Measurements from ENCODE around the gene C19orf67.

C19orf67 gene

DNA sequence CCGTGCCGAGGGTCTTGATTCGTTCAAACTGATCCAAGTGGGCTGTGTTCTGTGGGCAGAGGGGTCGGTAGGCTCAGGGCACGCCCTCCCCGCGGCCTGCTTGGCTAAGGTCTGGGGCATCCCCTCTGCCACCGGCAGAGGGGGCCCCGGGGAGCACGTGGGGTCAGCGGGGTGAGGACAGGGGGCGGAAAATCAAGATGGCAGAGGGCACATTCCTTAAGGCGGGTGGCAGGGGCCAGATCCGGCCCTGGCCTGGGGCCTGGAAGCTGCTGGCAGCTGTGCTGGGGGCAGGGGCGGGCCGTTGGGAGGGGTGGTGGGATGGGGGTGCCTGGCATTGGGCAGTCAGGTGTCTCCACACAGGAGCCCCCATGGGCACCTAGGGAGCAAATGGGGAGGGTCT lies 21.3 kb upstream of the C19orf67 start (continued):
- TF ChIP-seq, protein P1, sequence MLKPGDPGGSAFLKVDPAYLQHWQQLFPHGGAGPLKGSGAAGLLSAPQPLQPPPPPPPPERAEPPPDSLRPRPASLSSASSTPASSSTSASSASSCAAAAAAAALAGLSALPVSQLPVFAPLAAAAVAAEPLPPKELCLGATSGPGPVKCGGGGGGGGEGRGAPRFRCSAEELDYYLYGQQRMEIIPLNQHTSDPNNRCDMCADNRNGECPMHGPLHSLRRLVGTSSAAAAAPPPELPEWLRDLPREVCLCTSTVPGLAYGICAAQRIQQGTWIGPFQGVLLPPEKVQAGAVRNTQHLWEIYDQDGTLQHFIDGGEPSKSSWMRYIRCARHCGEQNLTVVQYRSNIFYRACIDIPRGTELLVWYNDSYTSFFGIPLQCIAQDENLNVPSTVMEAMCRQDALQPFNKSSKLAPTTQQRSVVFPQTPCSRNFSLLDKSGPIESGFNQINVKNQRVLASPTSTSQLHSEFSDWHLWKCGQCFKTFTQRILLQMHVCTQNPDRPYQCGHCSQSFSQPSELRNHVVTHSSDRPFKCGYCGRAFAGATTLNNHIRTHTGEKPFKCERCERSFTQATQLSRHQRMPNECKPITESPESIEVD (tag by site-specific recombination; IDR thresholded peaks at IDR 0.05) = no peak
- TF ChIP-seq ZNF548 (tag by site-specific recombination; IDR thresholded peaks at IDR 0.05) (no peak), FEZF1 (tag by site-specific recombination; IDR thresholded peaks at IDR 0.05) (no peak), ZNF626 (tag by site-specific recombination; IDR thresholded peaks at IDR 0.05) (no peak), ZNF76 (tag by site-specific recombination; IDR thresholded peaks at IDR 0.05; ENCODE audit: borderline replicate concordance, low read depth) (no peak)
- TF ChIP-seq, protein P2, sequence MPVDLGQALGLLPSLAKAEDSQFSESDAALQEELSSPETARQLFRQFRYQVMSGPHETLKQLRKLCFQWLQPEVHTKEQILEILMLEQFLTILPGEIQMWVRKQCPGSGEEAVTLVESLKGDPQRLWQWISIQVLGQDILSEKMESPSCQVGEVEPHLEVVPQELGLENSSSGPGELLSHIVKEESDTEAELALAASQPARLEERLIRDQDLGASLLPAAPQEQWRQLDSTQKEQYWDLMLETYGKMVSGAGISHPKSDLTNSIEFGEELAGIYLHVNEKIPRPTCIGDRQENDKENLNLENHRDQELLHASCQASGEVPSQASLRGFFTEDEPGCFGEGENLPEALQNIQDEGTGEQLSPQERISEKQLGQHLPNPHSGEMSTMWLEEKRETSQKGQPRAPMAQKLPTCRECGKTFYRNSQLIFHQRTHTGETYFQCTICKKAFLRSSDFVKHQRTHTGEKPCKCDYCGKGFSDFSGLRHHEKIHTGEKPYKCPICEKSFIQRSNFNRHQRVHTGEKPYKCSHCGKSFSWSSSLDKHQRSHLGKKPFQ (tag by site-specific recombination; IDR thresholded peaks at IDR 0.05) = no peak

DNA sequence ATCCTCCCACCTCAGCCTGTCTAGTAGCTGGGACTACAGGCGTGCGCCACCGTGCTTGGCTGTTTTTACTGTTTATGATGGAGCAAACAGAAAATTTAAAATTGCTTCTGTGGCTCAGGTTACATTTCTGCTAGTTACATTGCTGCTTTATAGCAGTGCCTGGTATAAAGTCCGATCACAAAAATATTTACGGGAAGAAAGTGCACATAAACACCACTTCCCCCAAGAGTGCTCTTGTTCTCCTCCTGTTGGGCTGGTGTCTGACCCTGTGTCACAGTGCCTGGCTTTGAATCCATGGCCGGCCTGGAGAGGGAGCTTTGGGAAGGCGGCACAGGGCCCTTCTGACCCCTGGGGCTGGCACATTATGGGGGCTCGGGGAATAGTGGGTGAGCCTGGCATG lies 20.1 kb upstream of the C19orf67 start:
- no peaks in the 10 kb centered on the region for H3K9me3 ChIP-seq (ENCODE audit: control insufficient read depth, insufficient read depth, low read depth, low read length)
- H3K4me3 ChIP-seq (ENCODE audit: low read depth, low read length) = no peak overlapping the region
- no peaks in the 10 kb centered on the region for H3K4me1 ChIP-seq (ENCODE audit: control insufficient read depth, insufficient read depth, low read length)
- peaks cover 11 to 54% of the 10 kb centered on the region in 2 experiments; a peak in 2 of 3 replicates for H3K36me3 ChIP-seq (ENCODE audit: control insufficient read depth in 2 of 2, insufficient read depth in 1 of 2, low read length in 2 of 2)
- ChIA-PET CTCF (interaction anchor here (1.1 kb wide), 2 partner anchors 31 to 90 kb away, joined by 3 read pairs; partner anchors contain the start of gene ASF1B), POLR2A (no interaction called here)
- H3K27ac ChIP-seq (ENCODE audit: extremely low read depth, low read depth, low read length) = no peak overlapping the region
- TF ChIP-seq ZNF629 (tag by site-specific recombination; IDR thresholded peaks at IDR 0.05) = no peak
- no peak for TF ChIP-seq ZNF654 (tag by site-specific recombination; IDR thresholded peaks at IDR 0.05; ENCODE audit: low read depth)
- no peak for TF ChIP-seq SP2 (tag by site-specific recombination; IDR thresholded peaks at IDR 0.05)
- TF ChIP-seq, protein P3, sequence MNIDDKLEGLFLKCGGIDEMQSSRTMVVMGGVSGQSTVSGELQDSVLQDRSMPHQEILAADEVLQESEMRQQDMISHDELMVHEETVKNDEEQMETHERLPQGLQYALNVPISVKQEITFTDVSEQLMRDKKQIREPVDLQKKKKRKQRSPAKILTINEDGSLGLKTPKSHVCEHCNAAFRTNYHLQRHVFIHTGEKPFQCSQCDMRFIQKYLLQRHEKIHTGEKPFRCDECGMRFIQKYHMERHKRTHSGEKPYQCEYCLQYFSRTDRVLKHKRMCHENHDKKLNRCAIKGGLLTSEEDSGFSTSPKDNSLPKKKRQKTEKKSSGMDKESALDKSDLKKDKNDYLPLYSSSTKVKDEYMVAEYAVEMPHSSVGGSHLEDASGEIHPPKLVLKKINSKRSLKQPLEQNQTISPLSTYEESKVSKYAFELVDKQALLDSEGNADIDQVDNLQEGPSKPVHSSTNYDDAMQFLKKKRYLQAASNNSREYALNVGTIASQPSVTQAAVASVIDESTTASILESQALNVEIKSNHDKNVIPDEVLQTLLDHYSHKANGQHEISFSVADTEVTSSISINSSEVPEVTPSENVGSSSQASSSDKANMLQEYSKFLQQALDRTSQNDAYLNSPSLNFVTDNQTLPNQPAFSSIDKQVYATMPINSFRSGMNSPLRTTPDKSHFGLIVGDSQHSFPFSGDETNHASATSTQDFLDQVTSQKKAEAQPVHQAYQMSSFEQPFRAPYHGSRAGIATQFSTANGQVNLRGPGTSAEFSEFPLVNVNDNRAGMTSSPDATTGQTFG (tag by site-specific recombination; IDR thresholded peaks at IDR 0.05; ENCODE audit: borderline replicate concordance) = no peak
- TF ChIP-seq ZNF391 (tag by site-specific recombination; IDR thresholded peaks at IDR 0.05; ENCODE audit: borderline replicate concordance, low read depth) = no peak
- no peak for TF ChIP-seq ZNF133 (tag by site-specific recombination; IDR thresholded peaks at IDR 0.05)
- TF ChIP-seq GLIS2 (tag by site-specific recombination; IDR thresholded peaks at IDR 0.05) = no peak
- no peak for TF ChIP-seq ZNF354C (tag by site-specific recombination; IDR thresholded peaks at IDR 0.05; ENCODE audit: borderline replicate concordance, low read depth)
- no peak for TF ChIP-seq ZNF169 (tag by site-specific recombination; IDR thresholded peaks at IDR 0.05)

DNA sequence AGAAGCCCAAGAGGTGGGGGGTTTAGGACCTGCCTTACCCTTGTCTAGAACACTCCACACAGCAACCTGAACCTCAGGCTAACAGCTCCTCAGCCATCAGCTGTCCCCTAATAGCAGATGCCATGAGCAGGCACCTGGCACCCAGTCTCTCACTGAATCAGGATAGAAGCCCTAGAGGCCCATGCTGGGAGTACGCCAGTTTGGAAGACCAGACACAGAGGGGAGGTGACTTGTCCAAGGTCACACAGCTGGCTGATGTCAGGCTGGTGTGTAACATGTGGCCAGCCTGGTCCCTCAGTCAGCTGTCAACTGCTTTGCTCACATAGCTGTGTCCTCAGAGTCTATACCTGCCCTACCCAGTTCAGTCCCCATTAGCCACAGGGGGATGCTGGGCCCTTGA lies 17.7 kb upstream of the C19orf67 start:
- ChIA-PET POLR2A (interaction anchor here (1.8 kb wide), 1 partner anchor 33 kb away, joined by 5 read pairs; the partner anchor contains the start of gene ASF1B), CTCF (interaction anchor here (0.6 kb wide), 1 partner anchor 218 kb away, joined by 5 read pairs; no protein-coding TSS in a partner anchor)
- no peak overlapping the region for H3K27ac ChIP-seq (ENCODE audit: extremely low read depth, low read depth, low read length)
- H3K36me3 ChIP-seq (ENCODE audit: control insufficient read depth in 2 of 2, insufficient read depth in 1 of 2, low read length in 2 of 2) = peaks cover 24 to 62% of the 10 kb centered on the region in 2 experiments; a peak in 2 of 3 replicates
- no peak overlapping the region for H3K4me3 ChIP-seq (ENCODE audit: low read depth, low read length)
- H3K4me1 ChIP-seq (ENCODE audit: control insufficient read depth, insufficient read depth, low read length) = no peaks in the 10 kb centered on the region
- H3K9me3 ChIP-seq (ENCODE audit: control insufficient read depth, insufficient read depth, low read depth, low read length) = no peaks in the 10 kb centered on the region
- TF ChIP-seq, protein P4, sequence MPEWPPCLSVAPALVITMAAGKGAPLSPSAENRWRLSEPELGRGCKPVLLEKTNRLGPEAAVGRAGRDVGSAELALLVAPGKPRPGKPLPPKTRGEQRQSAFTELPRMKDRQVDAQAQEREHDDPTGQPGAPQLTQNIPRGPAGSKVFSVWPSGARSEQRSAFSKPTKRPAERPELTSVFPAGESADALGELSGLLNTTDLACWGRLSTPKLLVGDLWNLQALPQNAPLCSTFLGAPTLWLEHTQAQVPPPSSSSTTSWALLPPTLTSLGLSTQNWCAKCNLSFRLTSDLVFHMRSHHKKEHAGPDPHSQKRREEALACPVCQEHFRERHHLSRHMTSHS (tag by site-specific recombination; IDR thresholded peaks at IDR 0.05) = no peak
- TF ChIP-seq, protein P5, sequence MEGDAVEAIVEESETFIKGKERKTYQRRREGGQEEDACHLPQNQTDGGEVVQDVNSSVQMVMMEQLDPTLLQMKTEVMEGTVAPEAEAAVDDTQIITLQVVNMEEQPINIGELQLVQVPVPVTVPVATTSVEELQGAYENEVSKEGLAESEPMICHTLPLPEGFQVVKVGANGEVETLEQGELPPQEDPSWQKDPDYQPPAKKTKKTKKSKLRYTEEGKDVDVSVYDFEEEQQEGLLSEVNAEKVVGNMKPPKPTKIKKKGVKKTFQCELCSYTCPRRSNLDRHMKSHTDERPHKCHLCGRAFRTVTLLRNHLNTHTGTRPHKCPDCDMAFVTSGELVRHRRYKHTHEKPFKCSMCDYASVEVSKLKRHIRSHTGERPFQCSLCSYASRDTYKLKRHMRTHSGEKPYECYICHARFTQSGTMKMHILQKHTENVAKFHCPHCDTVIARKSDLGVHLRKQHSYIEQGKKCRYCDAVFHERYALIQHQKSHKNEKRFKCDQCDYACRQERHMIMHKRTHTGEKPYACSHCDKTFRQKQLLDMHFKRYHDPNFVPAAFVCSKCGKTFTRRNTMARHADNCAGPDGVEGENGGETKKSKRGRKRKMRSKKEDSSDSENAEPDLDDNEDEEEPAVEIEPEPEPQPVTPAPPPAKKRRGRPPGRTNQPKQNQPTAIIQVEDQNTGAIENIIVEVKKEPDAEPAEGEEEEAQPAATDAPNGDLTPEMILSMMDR (tag by site-specific recombination; IDR thresholded peaks at IDR 0.05) = no peak
- TF ChIP-seq, protein P6, sequence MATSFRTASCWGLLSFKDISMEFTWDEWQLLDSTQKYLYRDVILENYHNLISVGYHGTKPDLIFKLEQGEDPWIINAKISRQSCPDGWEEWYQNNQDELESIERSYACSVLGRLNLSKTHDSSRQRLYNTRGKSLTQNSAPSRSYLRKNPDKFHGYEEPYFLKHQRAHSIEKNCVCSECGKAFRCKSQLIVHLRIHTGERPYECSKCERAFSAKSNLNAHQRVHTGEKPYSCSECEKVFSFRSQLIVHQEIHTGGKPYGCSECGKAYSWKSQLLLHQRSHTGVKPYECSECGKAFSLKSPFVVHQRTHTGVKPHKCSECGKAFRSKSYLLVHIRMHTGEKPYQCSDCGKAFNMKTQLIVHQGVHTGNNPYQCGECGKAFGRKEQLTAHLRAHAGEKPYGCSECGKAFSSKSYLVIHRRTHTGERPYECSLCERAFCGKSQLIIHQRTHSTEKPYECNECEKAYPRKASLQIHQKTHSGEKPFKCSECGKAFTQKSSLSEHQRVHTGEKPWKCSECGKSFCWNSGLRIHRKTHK (tag by site-specific recombination; IDR thresholded peaks at IDR 0.05) = no peak
- TF ChIP-seq, protein P7, sequence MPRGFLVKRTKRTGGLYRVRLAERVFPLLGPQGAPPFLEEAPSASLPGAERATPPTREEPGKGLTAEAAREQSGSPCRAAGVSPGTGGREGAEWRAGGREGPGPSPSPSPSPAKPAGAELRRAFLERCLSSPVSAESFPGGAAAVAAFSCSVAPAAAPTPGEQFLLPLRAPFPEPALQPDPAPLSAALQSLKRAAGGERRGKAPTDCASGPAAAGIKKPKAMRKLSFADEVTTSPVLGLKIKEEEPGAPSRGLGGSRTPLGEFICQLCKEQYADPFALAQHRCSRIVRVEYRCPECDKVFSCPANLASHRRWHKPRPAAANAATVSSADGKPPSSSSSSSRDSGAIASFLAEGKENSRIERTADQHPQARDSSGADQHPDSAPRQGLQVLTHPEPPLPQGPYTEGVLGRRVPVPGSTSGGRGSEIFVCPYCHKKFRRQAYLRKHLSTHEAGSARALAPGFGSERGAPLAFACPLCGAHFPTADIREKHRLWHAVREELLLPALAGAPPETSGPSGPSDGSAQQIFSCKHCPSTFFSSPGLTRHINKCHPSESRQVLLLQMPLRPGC (tag by site-specific recombination; IDR thresholded peaks at IDR 0.05) = no peak
- no peak for TF ChIP-seq ZNF776 (tag by site-specific recombination; IDR thresholded peaks at IDR 0.05; ENCODE audit: borderline replicate concordance)
- no peak for TF ChIP-seq ZNF514 (tag by site-specific recombination; IDR thresholded peaks at IDR 0.05)
- no peak for TF ChIP-seq HOXC10 (CRISPR knock-in tag; IDR thresholded peaks at IDR 0.05)
